Measurements from ENCODE around the gene KCND2.

The KCND2 gene

DNA sequence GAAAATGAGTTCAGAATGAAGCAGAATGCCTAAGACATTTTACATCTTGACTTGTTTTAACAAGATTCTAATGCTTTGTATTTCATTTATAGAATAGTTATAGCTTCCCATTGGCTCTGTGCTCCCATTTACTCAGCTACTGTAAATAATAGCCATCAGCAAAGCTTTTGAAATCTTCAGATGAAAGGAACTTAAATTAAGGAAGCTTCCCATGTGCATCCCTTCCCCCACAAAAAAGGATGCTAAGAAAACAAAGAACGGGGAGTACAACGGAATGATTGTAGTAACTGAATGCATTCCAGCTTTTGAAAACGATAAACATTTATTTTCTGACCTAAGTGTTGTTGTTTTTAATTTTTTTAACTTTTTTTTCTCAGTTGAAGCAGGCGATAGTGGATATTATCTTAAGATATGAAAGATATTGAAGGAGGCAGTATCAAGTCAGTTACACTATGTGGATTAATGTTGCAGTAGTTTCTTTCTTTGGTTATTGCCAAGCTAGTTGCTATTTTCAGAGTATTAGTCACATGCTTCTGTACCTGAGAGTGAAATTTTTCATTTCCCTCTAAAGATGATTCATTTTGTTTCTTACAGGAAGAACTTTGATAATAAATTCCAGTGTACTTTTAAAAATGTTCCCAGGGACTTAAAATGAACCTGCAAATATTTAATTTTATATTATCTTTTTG, 129.2 kb downstream of the KCND2 start:
- no peak for TF ChIP-seq CTCF (IDR thresholded peaks at IDR 0.05; ENCODE audit: low read depth, low read length)
- no peak overlapping the region for H3K4me3 ChIP-seq (replicated peaks in 1 of 2; ENCODE audit: low read depth in 2 of 2, low read length in 2 of 2)
- DNase-seq (ENCODE audit: low read depth in 2 of 2) = peak; percentile 27 to 54

DNA sequence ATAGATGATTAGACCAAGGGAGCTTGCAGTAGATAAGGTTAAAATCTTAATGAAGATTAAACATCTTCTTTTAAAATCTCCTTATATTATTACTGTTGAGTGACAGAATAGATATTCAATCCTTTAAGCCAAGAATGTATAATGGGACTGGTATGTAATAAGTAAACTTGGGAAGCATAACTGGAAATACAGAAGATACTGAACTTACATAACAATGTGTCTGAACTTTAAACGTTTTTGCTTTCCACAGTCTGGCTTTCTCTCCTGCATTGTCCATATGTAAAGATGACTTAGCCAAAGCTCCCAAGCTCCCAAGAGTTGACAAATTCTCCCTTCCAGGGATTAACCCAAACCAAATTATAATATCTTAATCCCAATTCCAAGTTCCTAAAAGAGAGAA, 129.8 kb downstream of the KCND2 start:
- no peak overlapping the region for H3K4me3 ChIP-seq (replicated peaks in 1 of 2; ENCODE audit: low read depth in 2 of 2, low read length in 2 of 2)
- DNase-seq (ENCODE audit: low read depth in 2 of 2) = peak; percentile 18 to 28
- TF ChIP-seq CTCF (IDR thresholded peaks at IDR 0.05; ENCODE audit: low read depth, low read length) = no peak

- no peak overlapping the region for H3K4me3 ChIP-seq (replicated peaks in 1 of 2; ENCODE audit: low read depth in 2 of 2, low read length in 2 of 2)
- TF ChIP-seq CTCF (IDR thresholded peaks at IDR 0.05; ENCODE audit: low read depth, low read length) = no peak
- no peak for DNase-seq (ENCODE audit: low read depth in 2 of 2)
Observed at GRCh38 chr7:120404042-120404441, 131.1 kb downstream of the KCND2 start.

- DNase-seq (ENCODE audit: low read depth in 2 of 2) = no peak
- TF ChIP-seq CTCF (IDR thresholded peaks at IDR 0.05; ENCODE audit: low read depth, low read length) = no peak
- no peak overlapping the region for H3K4me3 ChIP-seq (replicated peaks in 1 of 2; ENCODE audit: low read depth in 2 of 2, low read length in 2 of 2)
Observed at GRCh38 chr7:120405652-120406051, 132.7 kb downstream of the KCND2 start.

GRCh38 chr7:120407010-120407409, 134.0 kb downstream of the KCND2 start:
- H3K4me3 ChIP-seq (replicated peaks in 1 of 2; ENCODE audit: low read depth in 2 of 2, low read length in 2 of 2) = no peak overlapping the region
- TF ChIP-seq CTCF (IDR thresholded peaks at IDR 0.05; ENCODE audit: low read depth, low read length) = no peak
- peak; percentile 26 to 57 for DNase-seq (ENCODE audit: low read depth in 2 of 2)

- TF ChIP-seq CTCF (IDR thresholded peaks at IDR 0.05; ENCODE audit: low read depth, low read length) = no peak
- no peak overlapping the region for H3K4me3 ChIP-seq (replicated peaks in 1 of 2; ENCODE audit: low read depth in 2 of 2, low read length in 2 of 2)
- peak in 1 of 2 donors; percentile 1 for DNase-seq (ENCODE audit: low read depth in 2 of 2)
Observed at GRCh38 chr7:120412139-120413050, 139.4 kb downstream of the KCND2 start.
